Endothelial cell of umbilical vein (primary cell): ENCODE data around the gene TSPOAP1. TPM values are rescaled to one million over a fixed set of nuclear protein-coding genes. Genes with fewer than 3 reads are reported as not detected.

Source experiments
- BruUV-seq: library from RNA; stranded (reverse); fragments of 400-500 nt; replicated peaks from 2 replicates; lab custom pipeline; 2021; lab: Mats Ljungman, UMichigan
- CTCF ChIA-PET: fragments of 300-600, 350-600 bp; sonication (Branson Sonifier 250); formaldehyde crosslinking; loops from one replicate; lab custom pipeline; 2021; ENCODE audit warnings: antibody characterized with exemption, inconsistent platforms; lab: Charles Lee
- POLR2A ChIA-PET: fragments of 300-600, 350-600 bp; sonication (Branson Sonifier 250); formaldehyde crosslinking; loops from one replicate; lab custom pipeline; 2021; ENCODE audit warnings: antibody characterized with exemption, inconsistent platforms; lab: Charles Lee
- DNase-seq: peaks from one replicate; pipeline ENCODE4 v3.0.0-alpha.2; 2011; ENCODE audit warnings: low read depth, low spot score
- FAIRE-seq: peaks from 2 replicates; lab custom pipeline; 2011; peaks lifted over from hg19 to GRCh38; lab: Jason Lieb, UNC
- H2AFZ ChIP-seq: 2 replicates; pipeline ENCODE4 v1.6.0; 2012; ENCODE audit warnings: low read depth, low read length, control low read depth, inconsistent platforms
- H3K27ac ChIP-seq: 2 replicates; pipeline ENCODE4 v1.5.1; 2011; ENCODE audit warnings: low read depth, mild to moderate bottlenecking, control low read depth, low read length, moderate library complexity; ENCODE audit not compliant: insufficient read depth
- H3K27me3 ChIP-seq, 2 experiments: 2 replicates each; pipeline versions ENCODE4 v1.6.0 to v1.6.1; 2011; ENCODE audit warnings: low read length in 2 of 2, mixed read lengths in 1 of 2; ENCODE audit not compliant: control insufficient read depth in 2 of 2, insufficient read depth in 2 of 2
- H3K36me3 ChIP-seq, 2 experiments: 2 replicates in 1 of 2; 3 replicates in 1 of 2; pipeline ENCODE4 v1.5.1; 2011; ENCODE audit warnings: low read length in 2 of 2, mild to moderate bottlenecking in 1 of 2, moderate library complexity in 1 of 2; ENCODE audit not compliant: control insufficient read depth in 2 of 2, insufficient read depth in 2 of 2; ENCODE audit errors: extremely low read depth in 1 of 2
- H3K4me1 ChIP-seq: 3 replicates; pipeline ENCODE4 v1.5.1; 2011; ENCODE audit warnings: mild to moderate bottlenecking, low read length; ENCODE audit not compliant: control insufficient read depth, insufficient read depth; ENCODE audit errors: extremely low read depth
- H3K4me2 ChIP-seq: 2 replicates; pipeline ENCODE4 v1.6.1; 2011; ENCODE audit warnings: low read length, control low read depth, mixed read lengths; ENCODE audit not compliant: insufficient read depth
- H3K4me3 ChIP-seq, 3 experiments: fragments of 200-600 bp in 1 of 3; sonication (generic), shearing (Covaris generic) in 1 of 3; replicated peaks in 1 of 3; 2 replicates each; pipeline ENCODE4 v1.5.1; 2011 to 2016; ENCODE audit warnings: control low read depth in 3 of 3, low read length in 3 of 3, mild to moderate bottlenecking in 2 of 3, inconsistent platforms in 1 of 3, low read depth in 1 of 3, moderate library complexity in 1 of 3; ENCODE audit not compliant: insufficient read depth in 1 of 3
- H3K79me2 ChIP-seq: 2 replicates; pipeline ENCODE4 v1.6.0; 2012; ENCODE audit warnings: low read length, inconsistent platforms; ENCODE audit not compliant: control insufficient read depth, insufficient read depth
- H3K9ac ChIP-seq: replicated peaks from 2 replicates; pipeline ENCODE3; 2011; ENCODE audit warnings: low read length, control low read depth; ENCODE audit not compliant: insufficient read depth; ENCODE audit errors: extremely low read depth
- H3K9me1 ChIP-seq: replicated peaks from 3 replicates; pipeline ENCODE4 v1.6.0; 2011; ENCODE audit warnings: mild to moderate bottlenecking, low read length; ENCODE audit not compliant: control insufficient read depth, insufficient read depth; ENCODE audit errors: extremely low read depth
- H3K9me3 ChIP-seq: replicated peaks from 2 replicates; pipeline ENCODE4 v1.5.1; 2012; ENCODE audit warnings: low read length, inconsistent platforms; ENCODE audit not compliant: control insufficient read depth, insufficient read depth
- H4K20me1 ChIP-seq: replicated peaks from 2 replicates; pipeline ENCODE3; 2011; ENCODE audit warnings: mild to moderate bottlenecking, low read length; ENCODE audit not compliant: control insufficient read depth, insufficient read depth; ENCODE audit errors: extremely low read depth
- CTCF ChIP-seq, 2 donors: IDR thresholded peaks; 1 replicate in 1 of 2; 2 replicates in 1 of 2; pipeline ENCODE4 v1.5.1; 2011; ENCODE audit warnings: low read length in 2 of 2, mild to moderate bottlenecking in 2 of 2, moderate library complexity in 2 of 2, control low read depth in 1 of 2, inconsistent platforms in 1 of 2, low read depth in 1 of 2; ENCODE audit not compliant: insufficient read depth in 1 of 2; ENCODE audit errors: extremely low read depth in 1 of 2
- EZH2 ChIP-seq: IDR thresholded peaks from 2 replicates; pipeline ENCODE4 v1.6.1; 2012; ENCODE audit warnings: borderline replicate concordance, low read depth, mild to moderate bottlenecking, moderate library complexity, low read length, inconsistent platforms; ENCODE audit not compliant: severe bottlenecking
- FOS ChIP-seq: IDR thresholded peaks from 2 replicates; pipeline ENCODE4 v1.6.1; 2011; ENCODE audit warnings: mild to moderate bottlenecking, low read length, moderate library complexity, borderline replicate concordance; ENCODE audit not compliant: insufficient read depth
- GATA2 ChIP-seq: IDR thresholded peaks from 2 replicates; pipeline ENCODE4 v1.7.0; 2011; ENCODE audit warnings: low read depth, mild to moderate bottlenecking, moderate library complexity, mixed read lengths, low read length; ENCODE audit not compliant: insufficient read length, insufficient read depth
- JUN ChIP-seq: IDR thresholded peaks from 2 replicates; pipeline ENCODE4 v1.6.1; 2011; ENCODE audit warnings: borderline replicate concordance, low read depth; ENCODE audit not compliant: insufficient read length, insufficient read depth
- MAX ChIP-seq: IDR thresholded peaks from 2 replicates; pipeline ENCODE4 v1.6.1; 2011; ENCODE audit not compliant: insufficient read depth, insufficient read length
- MYC ChIP-seq: IDR thresholded peaks from one replicate; pipeline ENCODE4 v1.6.1; 2011; ENCODE audit warnings: mild to moderate bottlenecking, low read depth, low read length
- POLR2A ChIP-seq: IDR thresholded peaks from 2 replicates; pipeline ENCODE4 v1.6.1; 2012; ENCODE audit warnings: low read depth, mild to moderate bottlenecking, control low read depth, low read length
- POLR2AphosphoS5 ChIP-seq: IDR thresholded peaks from 2 replicates; pipeline ENCODE4 v1.6.1; 2012; ENCODE audit warnings: low read depth, mild to moderate bottlenecking, control low read depth, low read length, moderate library complexity; ENCODE audit not compliant: insufficient read depth
- dilution Hi-C: fragments of 300-500 bp; cut with MboI; formaldehyde crosslinking; loops from one replicate; pipeline ENCODE4 v1.15.0; 2019; ENCODE audit warnings: low sequenced_read_pairs; ENCODE audit not compliant: extremely low pct_ligation_motif_present
- intact Hi-C: fragments of 100-400 bp; cut with micrococcal nuclease; formaldehyde crosslinking; loops from one replicate; pipeline ENCODE4 v1.10.0; 2022
- polyA plus RNA-seq, 4 experiments: library from polyadenylated mRNA; depleted of rRNA in 3 of 4; stranded (reverse) in 3 of 4; unstranded in 1 of 4; fragments of >200 nt; gene quantifications; 2 replicates each; pipeline versions ENCODE4 v1.2.1 to v1.2.3, GENCODE V29; 2011 to 2012; ENCODE audit warnings: missing spikeins in 1 of 4
- total RNA-seq: library from RNA; stranded (reverse); gene quantifications from 2 replicates; pipeline ENCODE4 v1.2.3, GENCODE V29; 2021

Gene TSPOAP1
- total and polyA plus RNA-seq, 2 donors (not counting 3 experiments of a cell fraction or from before 2014, with no cell fraction given), result not detected

GRCh38 chr17:58271216-58271931, 57.2 kb downstream of the TSPOAP1 start:
- no peak for FAIRE-seq

More at GRCh38 chr17:58271216-58271931, 57.2 kb downstream of the TSPOAP1 start:
- BruUV-seq, result no TSS peak
- Histone ChIP-seq H3K4me3 (no peak overlapping the region), H3K4me2 (no peak overlapping the region), H3K27me3 (no peaks in the 10 kb centered on the region), H3K27ac (no peak overlapping the region), H3K79me2 (no peaks in the 10 kb centered on the region), H3K4me1 (no peaks in the 10 kb centered on the region), H3K36me3 (no peaks in the 10 kb centered on the region), H3K9me3 (no peaks in the 10 kb centered on the region), H2AFZ (no peak overlapping the region), H3K9ac (no peak overlapping the region), H4K20me1 (no peaks in the 10 kb centered on the region), H3K9me1 (no peaks in the 10 kb centered on the region)
- TF ChIP-seq EZH2 (no peak), MYC (no peak), FOS (no peak), JUN (no peak), POLR2AphosphoS5 (no peak), POLR2A (no peak), MAX (no peak), CTCF (IDR thresholded peaks at IDR 0.05; ENCODE audit: extremely low read depth in 1 of 2, insufficient read depth in 1 of 2, low read depth in 1 of 2, low read length in 2 of 2) (no peak), GATA2 (no peak)
- intact Hi-C loops, result no loop called here
- no peak for DNase-seq
- dilution Hi-C loops, result no loop called here
- ChIA-PET POLR2A (no interaction called here), CTCF (no interaction called here)
